Stimulated activated CD8-positive, alpha-beta memory T cell treated with anti-CD3 and anti-CD28 coated beads, Interleukin-4, amount 100 ng/mL, for 4 hours (primary cell): Measurements from ENCODE around the gene HNRNPF.
"Not testable (repeated sequence)": the region's sequence is repeated elsewhere in the genome, so short reads cannot be mapped to it uniquely, and the experiment has no call there.

ENCODE experiments used
- DNase-seq, 2 donors: peaks; one replicate each; pipeline ENCODE4 v3.0.0-alpha.2; 2020; ENCODE audit warnings: low read depth in 2 of 2, low spot score in 1 of 2

HNRNPF gene

DNA sequence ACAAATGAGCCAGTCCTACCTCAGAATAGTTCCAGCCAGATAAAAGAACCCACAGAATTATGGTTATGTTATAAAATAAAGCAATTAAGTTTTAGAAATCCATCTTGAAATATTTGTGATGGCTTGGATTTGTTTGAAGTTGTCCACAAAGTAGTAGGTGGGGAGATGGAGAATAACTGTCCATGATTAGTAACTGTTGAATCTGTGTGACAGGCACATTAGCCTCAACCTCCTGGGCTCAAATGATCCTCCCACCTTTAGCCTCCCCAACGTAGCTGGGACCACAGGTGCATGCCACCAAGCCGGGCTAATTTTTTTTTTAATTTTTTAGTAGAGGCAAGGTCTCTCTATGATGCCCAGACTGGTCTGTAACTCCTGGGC is 10.1 kb downstream of the HNRNPF start:
- DNase-seq: no peak

GRCh38 chr10:43396928-43397624 is 11.9 kb downstream of the HNRNPF start:
- peak; percentile 33 to 50 for DNase-seq

- peak in 1 of 2 donors; percentile 32 for DNase-seq
Observed at GRCh38 chr10:43396061-43396927, 12.7 kb downstream of the HNRNPF start.

DNA sequence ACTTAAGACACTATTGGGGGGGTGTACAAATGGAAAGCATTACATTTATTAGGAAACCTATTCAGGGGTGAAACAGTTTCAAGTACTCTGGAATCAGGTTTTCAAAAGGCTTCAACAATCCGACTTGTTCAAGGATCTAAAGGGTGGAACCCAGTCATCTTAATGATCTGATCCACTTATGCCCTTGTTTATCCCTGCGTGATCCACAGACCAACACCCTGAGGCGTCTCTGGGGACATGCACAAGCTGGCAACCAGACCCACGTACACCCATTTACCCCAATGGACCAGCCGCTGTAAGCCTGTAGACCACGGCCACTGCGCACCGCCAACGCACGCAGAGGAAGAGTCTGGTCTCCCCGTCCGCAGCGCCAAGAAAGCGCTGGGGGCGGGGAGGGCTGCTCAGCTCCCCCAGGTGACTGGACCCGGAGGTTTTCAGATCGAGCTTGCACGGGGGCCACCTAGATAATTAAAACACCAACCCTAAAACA is 13.4 kb downstream of the HNRNPF start:
- no peak for DNase-seq

DNA sequence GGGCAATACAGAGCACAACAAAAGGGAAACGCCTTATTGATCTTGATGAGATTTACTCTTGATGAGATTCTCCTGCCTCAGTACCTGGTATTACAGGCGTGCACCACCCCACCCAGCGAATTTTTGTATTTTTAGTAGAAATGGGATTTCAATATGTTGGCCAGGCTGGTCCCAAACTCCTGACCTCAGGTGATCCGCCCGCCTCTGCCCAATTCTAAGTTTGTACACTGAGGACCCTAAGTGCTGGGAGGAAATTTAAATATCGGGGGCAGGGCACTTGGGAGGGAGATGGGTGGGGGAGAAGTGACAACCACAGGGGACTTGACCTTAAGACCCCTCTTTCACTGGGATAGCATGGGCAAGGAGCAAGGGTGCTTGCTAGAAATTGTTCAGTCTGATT is 14.1 kb downstream of the HNRNPF start:
- no peak for DNase-seq

- no peak for DNase-seq
Observed at GRCh38 chr10:43393606-43394360, 15.2 kb downstream of the HNRNPF start.

GRCh38 chr10:43393186-43393585 is 15.8 kb downstream of the HNRNPF start:
- not testable (repeated sequence) for DNase-seq

- DNase-seq: no peak
Observed at GRCh38 chr10:43392748-43393147, 16.2 kb downstream of the HNRNPF start.

- DNase-seq: no peak
Observed at GRCh38 chr10:43391496-43391895, 17.5 kb downstream of the HNRNPF start.

DNA sequence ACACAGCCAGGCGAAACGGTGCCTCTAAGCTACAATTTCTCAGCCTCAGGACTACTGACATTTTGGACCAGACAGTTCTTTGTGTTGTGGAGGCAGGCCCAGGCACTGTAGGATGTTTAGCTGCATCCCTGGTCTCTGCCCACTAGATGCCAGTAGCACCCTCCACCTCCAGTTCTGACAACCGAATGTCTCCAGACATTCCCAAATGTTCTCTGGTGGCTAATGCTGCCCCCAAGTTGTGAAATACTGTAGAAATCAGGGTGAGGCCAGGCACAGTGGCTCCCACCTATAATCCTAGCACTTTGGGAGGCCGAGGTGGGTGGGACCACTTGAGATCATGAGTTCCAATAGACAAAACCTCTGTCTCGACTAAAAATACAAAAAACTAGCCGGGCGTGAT is 18.2 kb downstream of the HNRNPF start:
- DNase-seq: no peak

- DNase-seq: no peak
Observed at GRCh38 chr10:43390333-43390732, 18.7 kb downstream of the HNRNPF start.

DNA sequence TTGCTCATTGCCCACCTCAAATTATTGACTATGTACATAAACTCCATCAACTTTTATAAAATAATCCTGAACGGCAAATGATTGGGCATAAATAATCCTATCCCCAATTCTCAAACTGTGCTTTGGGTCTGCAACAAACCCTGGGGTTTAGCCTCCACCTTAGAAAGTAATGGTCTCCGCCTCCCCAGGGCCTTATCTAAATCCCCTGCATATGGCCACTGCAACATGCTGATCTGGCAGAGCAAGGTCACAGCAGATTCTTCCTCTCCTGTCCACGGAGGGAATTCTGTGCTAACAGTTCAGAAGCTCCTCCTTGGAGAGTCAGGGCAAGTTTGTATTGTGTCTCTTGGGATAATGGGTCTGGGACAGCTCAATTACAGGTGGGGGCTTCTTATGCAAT is 19.1 kb downstream of the HNRNPF start:
- DNase-seq: no peak

DNA sequence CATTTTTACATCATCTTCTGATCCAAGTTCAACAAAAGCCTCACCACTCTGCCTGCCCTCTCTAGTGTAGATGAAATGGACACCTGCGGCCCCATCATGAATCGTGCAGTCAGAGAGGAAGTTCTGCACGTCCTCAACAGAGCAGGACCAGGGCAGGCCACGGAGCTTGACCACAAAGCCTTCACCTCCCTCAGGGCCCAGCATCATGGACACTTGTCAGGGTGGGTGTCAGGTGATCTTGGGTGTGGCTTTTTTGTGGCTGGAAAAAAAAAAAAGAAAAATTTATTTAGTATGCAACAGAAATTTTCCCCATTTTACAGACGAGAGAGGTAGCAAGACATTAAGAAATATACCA is 21.3 kb downstream of the HNRNPF start:
- DNase-seq: no peak

GRCh38 chr10:43386981-43387677 is 21.9 kb downstream of the HNRNPF start:
- no peak for DNase-seq

- DNase-seq: no peak
Observed at GRCh38 chr10:43386549-43386948, 22.4 kb downstream of the HNRNPF start.

GRCh38 chr10:43385412-43386004 is 23.5 kb downstream of the HNRNPF start:
- no peak for DNase-seq

- no peak for DNase-seq
Observed at GRCh38 chr10:43384252-43385221, 24.4 kb downstream of the HNRNPF start.

- DNase-seq: no peak
Observed at GRCh38 chr10:43383204-43383971, 25.6 kb downstream of the HNRNPF start.
